MM.1S (cell line): Measurements from ENCODE around the gene MNDA.

Experiments used
- EZH2 ChIP-seq: fragments of 300-600 bp; sonication (generic); optimal IDR thresholded peaks from 2 replicates; pipeline ENCODE3; 2017; ENCODE audit warnings: low read depth, mild to moderate bottlenecking, antibody characterized with exemption, low read length, mixed read lengths
- EZH2phosphoT487 ChIP-seq: fragments of 300-600 bp; sonication (generic); IDR thresholded peaks from 2 replicates; pipeline ENCODE4 v1.6.1; 2018; ENCODE audit warnings: antibody characterized with exemption, low read length
- TF ChIP-seq, protein P1 (sequence below): fragments of 300-600 bp; sonication (generic); IDR thresholded peaks from 2 replicates; pipeline ENCODE4 v1.5.1; 2016; ENCODE audit warnings: antibody characterized with exemption, low read length, mixed read lengths

DNA sequence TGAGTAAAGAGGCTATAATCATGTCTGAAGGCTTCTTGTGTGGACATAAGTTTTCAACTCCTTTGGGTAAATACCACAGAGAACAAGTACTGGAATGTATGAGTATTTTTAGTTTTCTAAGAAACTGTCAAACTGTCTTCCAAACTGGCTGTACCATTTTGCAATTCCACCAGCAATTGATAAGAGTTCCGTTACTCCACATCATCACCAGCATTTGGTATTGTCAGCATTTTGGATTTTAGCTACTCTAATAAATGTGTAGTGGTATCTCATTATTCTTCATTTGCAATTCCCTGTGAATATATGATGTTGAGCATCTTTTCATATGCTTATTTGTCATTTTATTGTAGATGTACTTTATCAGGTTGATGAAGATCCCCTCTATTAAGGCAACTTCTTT is 9.4 kb upstream of the MNDA start:
- TF ChIP-seq, protein P1, sequence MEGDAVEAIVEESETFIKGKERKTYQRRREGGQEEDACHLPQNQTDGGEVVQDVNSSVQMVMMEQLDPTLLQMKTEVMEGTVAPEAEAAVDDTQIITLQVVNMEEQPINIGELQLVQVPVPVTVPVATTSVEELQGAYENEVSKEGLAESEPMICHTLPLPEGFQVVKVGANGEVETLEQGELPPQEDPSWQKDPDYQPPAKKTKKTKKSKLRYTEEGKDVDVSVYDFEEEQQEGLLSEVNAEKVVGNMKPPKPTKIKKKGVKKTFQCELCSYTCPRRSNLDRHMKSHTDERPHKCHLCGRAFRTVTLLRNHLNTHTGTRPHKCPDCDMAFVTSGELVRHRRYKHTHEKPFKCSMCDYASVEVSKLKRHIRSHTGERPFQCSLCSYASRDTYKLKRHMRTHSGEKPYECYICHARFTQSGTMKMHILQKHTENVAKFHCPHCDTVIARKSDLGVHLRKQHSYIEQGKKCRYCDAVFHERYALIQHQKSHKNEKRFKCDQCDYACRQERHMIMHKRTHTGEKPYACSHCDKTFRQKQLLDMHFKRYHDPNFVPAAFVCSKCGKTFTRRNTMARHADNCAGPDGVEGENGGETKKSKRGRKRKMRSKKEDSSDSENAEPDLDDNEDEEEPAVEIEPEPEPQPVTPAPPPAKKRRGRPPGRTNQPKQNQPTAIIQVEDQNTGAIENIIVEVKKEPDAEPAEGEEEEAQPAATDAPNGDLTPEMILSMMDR, result no peak
- no peak for TF ChIP-seq EZH2
- no peak for TF ChIP-seq EZH2phosphoT487
